CD4-positive, alpha-beta T cell treated with Interleukin-15 for 1 hour (primary cell): Measurements from ENCODE around the gene PRSS57.
"Not testable (repeated sequence)": the region's sequence is repeated elsewhere in the genome, so short reads cannot be mapped to it uniquely, and the experiment has no call there.

ENCODE experiments used
- DNase-seq: peaks from one replicate; pipeline ENCODE4 v3.0.0-alpha.2; 2020

The PRSS57 gene

DNA sequence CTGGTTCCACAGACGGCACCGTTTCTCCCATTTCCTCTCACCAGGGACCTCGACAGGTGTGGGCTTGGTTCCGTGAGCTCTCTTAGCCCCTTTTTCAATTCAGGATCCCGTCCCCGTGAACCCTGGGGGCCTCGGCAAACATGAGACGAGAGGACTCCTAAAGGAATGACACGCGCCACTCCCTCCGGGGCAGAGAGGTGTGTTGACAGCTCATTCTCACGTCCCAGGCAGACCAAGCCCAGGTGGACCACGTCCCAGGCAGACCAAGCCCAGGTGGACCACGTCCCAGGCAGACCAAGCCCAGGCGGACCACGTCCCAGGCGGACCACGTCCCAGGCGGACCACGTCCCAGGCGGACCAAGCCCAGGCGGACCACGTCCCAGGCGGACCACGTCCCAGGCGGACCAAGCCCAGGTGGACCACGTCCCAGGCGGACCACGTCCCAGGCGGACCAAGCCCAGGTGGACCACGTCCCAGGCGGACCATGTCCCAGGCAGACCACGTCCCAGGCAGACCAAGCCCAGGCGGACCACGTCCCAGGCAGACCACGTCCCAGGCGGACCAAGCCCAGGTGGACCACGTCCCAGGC is 28.2 kb downstream of the PRSS57 start:
- DNase-seq = not testable (repeated sequence)

DNA sequence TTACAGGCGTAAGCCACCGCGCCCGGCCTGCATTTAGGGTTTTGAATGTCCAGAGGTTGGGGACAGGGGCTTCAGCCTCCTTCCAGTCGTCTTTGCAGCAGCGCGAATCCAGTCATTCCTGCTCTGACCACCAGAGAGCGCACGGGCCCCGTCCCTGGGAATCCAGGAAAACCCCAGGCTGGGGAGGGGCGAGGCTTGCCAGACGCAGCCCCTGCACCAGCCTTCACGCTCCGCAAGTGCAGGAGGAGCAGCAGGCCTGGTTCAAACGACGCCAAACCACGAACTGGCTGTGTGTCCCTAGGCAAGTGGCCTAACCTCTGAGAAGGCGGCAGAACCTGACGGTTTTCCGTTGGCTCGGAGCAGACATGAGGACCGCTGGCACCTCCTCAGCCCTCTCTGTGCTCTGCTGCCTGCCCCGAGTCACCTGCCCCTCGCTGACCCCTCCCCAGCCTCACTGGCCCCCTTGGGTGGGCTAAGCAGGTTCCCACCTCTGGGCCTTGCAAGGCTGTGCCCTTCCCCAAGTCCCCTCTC is 30.3 kb downstream of the PRSS57 start:
- DNase-seq = peak; percentile 81

DNA sequence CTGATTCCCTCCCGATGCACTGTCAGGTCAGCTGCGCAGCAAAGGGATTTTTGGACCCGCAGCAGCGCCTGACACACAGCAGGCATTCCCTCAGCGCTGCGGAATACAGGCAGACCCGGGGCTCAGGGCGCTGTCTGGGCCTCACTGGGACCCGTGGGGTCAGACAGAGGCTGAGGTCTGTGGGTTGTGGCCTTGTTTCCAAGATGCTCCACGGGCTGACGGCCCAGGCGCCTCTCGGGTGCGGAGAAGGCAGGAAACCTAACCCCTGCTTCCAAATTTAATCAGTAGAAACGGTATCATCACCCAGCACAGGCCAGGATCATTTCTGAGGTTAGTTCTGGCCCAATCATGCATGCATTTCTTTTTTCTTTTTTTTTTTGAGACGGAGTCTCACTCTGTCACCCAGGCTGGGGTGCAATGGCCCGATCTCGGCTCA is 31.6 kb downstream of the PRSS57 start:
- DNase-seq = no peak

DNA sequence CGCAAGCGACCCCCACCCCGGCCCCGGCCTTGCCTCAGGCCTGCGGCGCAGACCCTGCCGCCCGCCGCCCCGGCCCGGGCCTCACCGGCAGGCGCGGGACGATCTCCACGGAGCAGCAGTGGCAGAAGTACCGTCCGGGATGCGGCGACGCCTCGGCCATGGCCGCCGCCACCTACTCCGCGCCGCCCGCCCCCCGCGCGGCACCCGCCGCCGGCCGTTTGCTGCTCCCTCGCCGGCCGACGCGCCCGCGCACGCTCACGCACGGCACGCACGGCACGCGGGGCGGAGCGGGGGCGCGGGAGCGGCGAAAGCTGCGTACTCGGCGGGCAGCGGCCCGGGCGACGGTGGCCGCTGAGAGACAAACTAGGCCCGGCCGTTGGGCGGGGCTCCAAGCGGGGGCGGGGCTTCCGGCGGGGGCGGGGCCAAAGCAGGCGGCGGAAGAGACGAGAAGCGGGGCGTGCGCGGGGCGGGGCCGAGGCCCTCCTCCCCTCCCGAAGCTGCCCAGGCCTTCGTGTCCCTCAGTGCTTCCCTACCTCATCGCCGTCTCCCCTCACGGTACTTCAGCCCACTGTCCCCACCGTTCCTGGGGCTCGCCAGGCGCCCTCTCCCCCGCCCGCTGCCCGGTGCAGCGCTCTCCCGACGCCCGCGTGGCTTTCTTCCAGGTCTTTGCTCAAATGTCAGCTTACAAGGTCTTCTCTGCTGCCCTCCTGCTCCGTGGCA is 32.1 kb downstream of the PRSS57 start, which contains the start of gene RNF126:
Gene RNF126 (minus strand): TSS at position 253 of the 720 bp plus-strand sequence. CDS start 93 bp downstream, at position 160.
- peak; percentile 92 for DNase-seq

DNA sequence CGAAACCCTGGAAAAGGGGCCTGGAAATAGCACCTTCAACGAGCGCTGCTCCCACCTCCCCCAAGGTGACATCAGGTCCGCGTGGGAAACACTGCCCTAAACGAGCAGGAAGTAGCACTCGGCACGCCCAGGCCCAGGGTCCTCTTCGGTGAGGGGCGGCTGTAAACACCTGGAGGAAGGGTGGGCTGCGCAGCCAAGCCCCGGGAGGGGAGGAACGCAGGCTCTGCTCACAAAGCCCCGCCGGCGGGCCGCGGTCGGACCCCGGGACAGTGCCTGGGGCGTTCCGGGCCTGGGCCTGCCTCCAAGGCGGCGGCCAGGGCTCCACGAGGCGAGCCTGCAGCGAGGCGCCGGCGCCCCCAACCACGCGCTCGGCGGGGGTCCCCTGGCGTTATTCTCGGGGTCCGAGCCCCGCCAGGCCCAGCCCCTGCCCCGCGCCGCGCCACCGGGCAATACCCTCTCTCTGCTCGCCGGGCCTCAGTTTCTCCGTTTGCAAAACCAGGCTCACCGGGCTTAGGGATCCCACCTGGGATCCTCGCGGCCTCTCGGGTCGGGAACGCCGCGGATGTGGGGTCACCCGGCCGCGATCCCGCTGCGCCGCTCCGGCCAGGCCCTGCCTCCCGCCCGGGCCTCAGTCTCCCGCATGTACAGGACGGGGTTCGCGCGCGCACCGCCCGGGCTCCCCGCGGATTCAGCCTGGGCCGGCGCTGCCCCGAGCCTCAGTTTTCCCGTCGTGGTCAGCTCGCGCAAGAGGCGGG is 32.9 kb downstream of the PRSS57 start:
- peak; percentile 67 for DNase-seq

DNA sequence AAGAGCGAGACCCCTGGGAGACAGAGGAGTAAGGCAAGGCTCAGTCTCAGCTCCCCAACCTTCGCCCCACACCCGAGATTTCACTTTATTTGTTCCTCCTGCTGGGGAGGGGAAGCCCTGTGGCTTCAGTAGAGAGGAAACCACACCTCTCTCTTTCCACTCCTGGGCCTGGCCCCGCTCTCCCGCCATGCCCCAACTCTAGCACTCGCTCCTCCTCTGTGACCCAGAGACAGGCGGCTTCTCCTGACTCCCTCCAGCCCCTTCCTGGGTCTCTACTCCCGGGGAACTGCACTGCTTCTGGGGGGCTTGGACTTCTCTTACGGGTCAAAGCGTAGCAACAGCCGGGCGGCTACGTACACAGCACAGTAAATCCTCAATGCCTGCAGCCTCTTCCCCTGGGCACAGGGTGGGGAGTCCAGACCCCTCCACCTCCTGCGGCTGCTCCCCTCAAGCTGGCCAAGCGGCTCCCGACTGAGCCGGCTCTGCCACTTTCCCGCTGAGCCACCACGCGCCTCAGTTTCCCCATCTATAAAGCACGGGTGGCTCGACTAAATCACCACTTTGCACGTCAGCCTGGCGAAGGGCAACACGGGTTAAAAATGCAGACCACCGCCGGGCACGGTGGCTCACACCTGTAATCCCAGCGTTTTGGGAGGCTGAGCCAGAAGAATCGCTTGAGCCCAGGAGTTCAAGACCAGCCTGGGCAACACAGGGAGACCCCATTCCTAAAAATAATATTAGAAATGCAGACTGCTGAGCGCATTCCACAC is 33.6 kb downstream of the PRSS57 start:
- DNase-seq = peak; percentile 79

DNA sequence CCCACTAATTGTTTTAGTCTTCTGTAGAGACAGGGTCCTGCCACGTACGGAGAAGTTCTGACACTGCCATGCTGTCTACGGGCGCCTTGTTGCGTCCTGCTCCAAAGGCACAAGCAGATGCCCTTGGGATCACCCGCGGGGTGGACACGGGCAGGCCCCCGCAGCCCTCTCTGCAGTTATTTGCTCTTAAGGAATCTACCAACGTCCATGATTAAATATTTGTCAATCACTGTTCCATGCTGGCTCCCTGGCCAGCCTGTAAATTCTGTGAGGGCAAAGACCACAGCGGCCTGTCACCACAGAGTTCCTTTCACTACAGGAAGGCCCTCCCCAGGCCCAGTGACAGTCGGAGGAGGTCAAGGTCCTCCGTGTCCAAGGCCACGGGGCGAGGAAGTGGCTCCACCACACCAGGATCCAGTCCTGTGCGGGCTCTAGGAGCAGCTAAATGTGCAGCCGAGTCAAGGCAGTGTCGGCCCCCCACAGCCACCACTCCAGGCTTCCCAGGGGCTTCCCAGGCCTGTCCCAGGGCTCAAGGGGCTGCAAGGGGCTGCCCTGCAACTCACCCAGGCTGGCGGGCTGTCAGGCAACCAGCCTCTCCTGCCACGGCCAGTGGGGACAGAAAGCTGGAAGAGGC is 34.3 kb downstream of the PRSS57 start:
- DNase-seq = no peak

DNA sequence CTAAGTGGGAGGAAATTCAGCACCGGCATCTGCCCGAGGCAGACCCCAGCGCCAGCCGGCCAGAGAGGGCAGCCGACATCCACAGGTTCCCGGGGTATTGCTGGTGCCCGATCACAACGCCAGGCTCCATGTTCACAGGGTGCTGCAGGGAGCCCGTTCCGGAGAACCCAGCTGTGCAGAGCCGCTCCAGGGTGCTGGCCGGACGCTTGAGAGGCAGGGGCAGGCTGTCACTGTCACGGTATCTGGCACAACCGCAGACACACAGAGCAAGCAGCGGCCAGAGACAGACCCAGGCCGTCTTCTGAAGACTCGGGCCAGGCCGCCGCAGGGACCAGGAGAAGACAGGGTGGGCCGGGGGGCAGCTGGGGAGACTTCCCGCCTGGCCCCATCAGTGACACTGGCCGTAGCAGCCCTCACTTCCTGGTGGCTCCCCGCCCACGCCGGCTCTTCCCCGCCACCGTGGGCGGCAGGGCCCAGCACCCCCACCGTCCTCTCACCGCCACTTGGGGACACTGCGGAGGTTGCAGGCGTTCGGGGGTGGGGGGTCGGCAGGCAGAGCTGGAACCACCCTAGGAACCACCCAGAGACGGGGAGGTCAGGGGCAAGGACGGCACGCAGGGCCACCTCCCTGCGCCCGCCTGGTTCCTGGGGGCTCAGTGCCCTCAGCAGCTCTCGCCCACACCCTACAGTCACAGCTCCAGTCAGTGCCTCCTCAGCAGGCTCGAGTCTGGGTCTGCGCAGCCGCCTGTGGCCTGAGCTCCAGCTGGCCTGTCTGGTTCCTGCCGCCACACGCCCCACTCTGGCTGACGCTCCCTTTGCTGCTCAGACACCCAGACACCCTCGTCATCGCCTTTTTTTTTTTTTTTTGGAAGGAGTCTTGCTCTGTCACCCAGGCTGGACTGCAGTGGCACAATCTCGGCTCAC is 36.1 kb downstream of the PRSS57 start:
- peak; percentile 81 for DNase-seq

DNA sequence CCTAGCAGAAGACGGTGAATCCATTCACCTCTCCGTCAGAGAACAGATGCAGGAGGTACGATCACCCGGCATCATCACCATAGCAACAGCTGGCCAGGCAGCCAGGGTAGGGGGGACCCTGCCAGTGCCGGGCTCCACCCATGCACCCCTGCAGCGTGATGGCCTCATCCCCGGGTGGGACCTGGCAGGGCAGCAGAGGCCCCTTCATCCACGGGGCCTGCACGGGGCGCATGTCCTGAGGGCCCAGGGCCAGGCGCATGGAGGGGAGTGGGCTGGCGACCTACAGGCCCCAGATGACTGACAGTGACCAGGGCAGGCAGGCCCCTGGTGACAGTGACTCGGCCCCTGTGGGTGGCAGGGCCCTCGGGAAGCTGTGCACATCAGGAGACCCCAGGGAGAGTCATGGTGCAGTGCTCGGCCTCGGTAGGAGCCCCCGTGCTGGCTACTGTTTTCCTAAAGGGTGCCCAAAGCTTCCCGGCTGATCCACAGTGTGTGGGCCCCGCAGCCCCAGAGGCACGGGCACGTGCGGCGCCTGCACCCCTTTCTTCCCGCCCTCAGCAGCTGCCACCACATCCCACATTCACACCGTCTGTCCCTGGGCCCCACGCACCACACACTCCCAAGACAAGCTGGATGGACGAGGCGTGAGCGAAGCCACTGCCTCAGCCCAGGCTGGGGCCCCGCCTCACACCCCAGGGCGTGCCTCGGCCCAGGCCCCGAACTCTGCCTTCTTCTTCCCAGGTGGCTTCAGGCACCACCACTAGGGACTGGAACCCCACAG is 37.0 kb downstream of the PRSS57 start:
- no peak for DNase-seq

DNA sequence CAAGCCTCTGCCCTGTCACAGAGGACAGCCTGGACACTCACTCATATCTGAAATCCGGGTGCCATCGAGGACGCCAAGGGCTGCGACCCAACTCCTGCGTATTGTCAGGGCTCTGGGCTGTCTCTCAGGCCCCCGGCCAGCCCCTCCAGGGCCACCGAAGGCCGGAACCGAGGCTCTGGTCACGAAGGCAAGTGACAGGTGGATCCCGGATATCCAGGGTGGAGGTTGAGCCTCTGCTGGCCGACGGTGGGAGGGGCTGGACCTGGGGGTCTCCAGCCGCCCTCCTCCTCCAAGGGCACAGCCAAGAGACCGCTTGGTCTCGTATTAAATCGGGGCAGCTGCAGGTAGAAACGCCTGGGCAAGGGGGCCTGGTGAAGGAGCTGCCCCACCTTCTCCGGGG is 37.6 kb downstream of the PRSS57 start:
- DNase-seq = no peak

DNA sequence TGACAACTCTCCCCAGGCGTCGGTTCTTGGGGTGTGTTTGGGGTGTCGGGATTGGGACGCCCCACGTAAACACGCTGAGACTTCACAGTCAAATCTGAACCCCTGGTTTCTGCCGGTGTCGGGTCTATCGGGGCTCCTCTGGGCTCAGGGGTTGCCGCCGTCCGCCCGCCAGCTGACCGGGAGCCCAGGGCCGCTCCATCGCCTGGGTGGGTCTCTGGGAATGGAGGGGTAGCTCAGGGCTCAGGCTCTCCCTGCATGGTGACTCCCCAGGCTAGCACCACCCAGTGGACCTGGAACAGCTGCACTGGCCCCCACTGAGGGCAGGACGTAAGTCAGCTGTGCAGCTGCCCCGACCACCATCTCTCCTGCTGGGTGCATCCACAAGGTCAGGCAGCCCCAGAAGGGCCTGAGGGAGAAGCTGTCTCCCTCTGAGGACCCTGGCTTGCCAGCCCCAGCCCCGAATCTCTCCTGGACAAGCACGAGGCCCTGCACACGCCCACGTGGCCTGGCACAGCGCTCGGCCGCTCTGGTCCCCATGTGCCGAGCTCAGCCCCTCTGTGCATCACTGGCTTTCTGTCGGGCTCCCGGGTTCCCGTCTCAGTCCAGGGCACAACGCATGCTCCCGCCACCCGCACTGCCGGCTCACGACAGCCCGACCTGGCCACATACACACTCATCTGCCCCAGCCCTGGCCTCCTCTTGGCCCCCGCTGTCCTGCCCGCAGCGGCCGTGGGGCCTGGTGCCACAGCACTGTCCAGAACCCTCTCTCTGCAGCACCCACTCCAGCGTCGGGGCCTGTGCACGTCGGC is 38.3 kb downstream of the PRSS57 start:
- DNase-seq = no peak

DNA sequence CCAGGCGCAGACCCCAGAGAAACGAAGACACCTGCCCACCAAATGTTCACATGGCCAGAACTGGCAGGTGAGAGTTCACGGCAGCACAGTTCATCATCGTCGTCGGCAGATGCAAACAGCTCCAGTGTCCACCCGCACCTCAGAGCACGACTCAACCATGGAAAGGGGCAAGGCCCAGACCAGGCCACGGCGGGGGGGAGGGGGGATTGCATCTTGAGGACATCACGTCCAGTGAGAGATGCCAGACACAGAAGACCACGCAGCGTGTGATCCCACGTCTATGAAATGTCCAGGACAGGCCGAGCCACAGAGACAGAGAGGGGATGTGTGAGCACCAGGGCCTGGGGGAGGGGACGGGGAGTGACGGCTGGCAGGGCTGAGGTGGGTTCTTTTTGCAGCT is 39.6 kb downstream of the PRSS57 start:
- no peak for DNase-seq

DNA sequence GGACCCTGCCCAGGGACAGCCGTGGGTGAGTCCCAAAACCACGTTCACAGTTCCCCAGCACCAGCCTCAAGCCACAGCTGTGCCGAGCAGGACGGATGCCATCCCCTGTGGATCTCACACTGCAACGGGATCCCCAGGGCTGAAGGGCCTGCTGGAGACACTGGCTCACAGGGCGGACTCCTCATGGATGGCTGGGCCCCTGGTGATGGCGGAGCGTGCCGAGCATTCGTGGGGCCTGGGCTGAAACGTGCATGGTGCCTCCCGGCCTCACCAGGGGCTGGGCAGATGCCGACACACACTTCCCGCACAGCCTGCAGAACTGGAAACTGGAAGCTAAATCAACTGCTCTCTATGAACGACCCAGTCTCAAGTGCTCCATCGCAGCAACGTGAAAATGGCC is 41.8 kb downstream of the PRSS57 start:
- DNase-seq = no peak

DNA sequence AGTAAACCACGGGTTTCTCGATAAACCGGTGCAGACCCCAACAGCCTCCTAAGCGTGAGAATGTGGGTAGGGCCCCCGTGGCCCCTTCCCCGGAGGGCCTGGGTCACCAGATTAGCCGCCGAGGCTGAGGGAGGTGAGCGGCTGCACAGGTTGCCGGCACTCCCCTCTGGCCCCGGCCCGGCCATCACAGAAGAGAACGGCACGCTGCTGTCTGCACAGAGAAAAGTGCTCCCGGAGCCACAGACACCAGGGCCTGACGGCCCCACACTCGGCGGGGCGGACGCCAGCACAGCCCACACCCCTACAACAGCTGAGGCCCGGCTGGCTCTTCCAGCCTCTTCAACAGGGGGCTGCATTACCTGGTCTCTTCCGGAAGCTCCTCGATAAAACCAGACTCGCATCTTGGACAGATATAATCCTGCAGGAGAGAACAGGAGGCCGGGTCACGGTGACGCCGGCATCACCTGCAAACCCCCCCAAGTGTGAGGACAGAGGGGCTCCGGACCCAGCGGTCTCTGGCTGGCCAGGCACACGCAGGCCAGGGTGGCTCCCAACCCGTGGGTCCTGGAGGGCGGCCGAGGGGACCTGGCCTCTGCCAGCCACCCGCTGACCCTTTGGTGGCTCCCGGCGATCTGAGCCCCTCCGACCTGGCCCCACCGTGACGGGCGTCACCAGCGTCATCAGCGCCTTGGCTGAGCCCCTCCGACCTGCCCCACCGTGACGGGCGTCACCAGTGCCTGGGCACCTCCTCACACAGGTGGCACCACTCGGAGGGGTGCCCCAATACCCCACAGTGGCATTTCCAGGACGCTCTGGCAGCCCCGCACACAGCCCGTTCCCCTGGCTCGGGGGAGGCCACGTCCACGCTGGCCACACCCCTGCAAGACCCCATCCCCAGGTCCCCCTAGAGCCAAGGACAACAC is 42.5 kb downstream of the PRSS57 start:
- no peak for DNase-seq

DNA sequence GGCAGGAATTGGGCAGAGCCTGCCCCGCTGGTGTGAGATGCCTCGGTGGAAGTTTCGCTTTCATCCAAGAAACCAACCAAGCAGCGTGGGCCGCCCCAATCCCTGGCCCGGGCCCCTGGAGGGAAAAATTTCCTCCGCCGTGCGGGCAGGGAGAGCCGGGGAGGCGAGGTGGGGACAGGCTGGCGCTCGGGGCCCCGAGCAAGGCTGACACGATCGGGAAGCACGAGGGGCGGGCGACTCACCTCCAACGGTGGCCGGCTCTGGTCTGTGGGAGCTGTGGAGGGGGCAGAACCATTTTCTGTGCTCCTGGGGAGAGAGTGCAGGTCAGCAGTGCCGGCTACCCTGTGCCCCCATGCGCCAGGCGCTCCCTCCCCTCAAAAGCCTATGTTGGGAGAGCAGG is 43.3 kb downstream of the PRSS57 start:
- no peak for DNase-seq

DNA sequence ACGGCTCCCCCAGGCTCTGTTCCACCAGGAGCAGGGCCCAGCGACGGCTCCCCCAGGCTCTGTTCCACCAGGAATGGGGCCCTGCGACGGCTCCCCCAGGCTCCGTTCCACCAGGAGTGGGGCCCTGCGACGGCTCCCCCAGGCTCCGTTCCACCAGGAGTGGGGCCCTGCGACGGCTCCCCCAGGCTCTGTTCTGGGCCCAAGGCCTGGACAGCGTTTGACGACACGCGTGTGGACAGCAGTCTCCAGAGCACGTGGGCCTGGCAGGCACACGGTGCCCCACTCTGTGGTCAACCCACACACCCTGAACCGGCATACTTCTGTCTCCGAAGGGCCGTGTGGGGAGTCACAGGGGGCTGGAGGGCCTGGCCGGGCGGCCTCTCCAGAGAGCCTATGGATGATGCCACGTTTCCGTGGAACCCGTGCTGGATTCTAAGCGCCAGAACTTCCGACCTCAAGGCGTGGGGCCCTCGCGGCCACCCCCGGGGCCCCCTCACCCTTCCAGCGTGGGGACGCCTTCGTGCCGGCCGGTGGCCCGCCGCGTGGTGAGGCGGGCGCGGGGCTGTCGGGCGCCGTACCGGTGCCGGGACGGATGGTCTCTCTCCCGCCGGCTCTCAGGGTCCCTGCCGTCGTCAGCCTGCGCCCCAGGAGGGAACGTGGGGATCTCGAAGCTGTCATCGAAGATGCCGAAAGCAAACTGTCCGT is 44.0 kb downstream of the PRSS57 start:
- no peak for DNase-seq

DNA sequence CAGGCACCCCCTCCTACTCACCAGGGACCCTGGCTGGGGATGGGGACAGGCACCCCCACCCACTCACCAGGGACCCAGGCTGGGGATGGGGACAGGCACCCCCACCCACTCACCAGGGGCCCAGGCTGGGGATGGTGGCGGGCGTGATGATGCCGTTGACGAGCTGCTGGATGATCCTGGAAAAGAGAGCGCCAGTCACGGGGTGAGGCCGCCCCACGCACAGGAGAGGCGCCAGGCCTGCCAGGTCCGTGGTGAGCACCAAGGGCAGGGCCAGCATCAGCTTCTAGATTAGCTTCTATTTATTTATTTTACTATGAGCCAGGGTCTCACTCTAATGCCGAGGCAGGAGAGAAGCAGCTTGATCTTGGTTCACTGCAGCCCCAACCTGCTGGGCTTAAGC is 45.1 kb downstream of the PRSS57 start:
- DNase-seq = no peak
